ENCODE results near the gene FAM216A. TPM values are rescaled to one million over a fixed set of nuclear protein-coding genes. Genes with fewer than 3 reads are reported as not detected.
A peak's percentile ranks its signal among the peaks of the same experiment; 100 is the strongest.

Gene FAM216A
- total and polyA plus RNA-seq, 4 donors: 3.6 to 7.4 (median 4.7) TPM

DNA sequence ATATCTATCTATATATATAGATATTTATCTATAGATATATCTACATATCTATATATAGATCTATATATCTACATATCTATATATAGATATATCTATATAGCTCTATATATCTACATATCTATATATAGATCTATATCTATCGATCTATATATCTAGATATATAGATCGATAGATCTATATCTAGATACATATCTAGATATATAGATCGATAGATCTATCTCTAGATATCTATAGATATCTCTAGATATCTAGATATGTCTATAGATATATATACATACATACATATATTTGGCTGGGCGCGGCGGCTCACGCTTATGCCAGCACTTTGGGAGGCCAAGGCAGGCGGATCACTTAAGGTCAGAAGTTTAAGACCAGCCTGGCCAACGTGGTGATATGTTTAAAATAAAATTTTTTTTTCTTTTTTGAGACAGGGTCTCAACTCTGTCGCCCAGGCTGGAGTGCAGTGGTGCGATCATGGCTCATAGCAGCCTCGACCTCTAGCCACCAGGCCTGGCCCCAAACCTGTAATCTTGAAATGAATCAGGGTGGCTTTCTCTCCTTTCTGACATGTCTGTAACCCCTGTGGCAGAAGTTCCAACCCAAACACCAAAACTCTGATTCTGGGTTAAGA lies 36.6 kb upstream of the FAM216A start:
- TF ChIP-seq HNF4G (IDR thresholded peaks at IDR 0.05) (no peak), EGR1 (IDR thresholded peaks at IDR 0.05; ENCODE audit: low read depth in 2 of 2) (no peak), SP1 (IDR thresholded peaks at IDR 0.05) (no peak), FOXA2 (IDR thresholded peaks at IDR 0.05) (no peak), JUND (IDR thresholded peaks at IDR 0.05) (no peak), TAF1 (conservative IDR thresholded peaks at IDR 0.05) (no peak), RAD21 (IDR thresholded peaks at IDR 0.05) (no peak), FOXA1 (IDR thresholded peaks at IDR 0.05) (no peak), RXRA (IDR thresholded peaks at IDR 0.05) (no peak), GABPA (IDR thresholded peaks at IDR 0.05 in 1 of 2, conservative IDR thresholded peaks at IDR 0.05 in 1 of 2) (no peak)
- TF ChIP-seq, protein P1, sequence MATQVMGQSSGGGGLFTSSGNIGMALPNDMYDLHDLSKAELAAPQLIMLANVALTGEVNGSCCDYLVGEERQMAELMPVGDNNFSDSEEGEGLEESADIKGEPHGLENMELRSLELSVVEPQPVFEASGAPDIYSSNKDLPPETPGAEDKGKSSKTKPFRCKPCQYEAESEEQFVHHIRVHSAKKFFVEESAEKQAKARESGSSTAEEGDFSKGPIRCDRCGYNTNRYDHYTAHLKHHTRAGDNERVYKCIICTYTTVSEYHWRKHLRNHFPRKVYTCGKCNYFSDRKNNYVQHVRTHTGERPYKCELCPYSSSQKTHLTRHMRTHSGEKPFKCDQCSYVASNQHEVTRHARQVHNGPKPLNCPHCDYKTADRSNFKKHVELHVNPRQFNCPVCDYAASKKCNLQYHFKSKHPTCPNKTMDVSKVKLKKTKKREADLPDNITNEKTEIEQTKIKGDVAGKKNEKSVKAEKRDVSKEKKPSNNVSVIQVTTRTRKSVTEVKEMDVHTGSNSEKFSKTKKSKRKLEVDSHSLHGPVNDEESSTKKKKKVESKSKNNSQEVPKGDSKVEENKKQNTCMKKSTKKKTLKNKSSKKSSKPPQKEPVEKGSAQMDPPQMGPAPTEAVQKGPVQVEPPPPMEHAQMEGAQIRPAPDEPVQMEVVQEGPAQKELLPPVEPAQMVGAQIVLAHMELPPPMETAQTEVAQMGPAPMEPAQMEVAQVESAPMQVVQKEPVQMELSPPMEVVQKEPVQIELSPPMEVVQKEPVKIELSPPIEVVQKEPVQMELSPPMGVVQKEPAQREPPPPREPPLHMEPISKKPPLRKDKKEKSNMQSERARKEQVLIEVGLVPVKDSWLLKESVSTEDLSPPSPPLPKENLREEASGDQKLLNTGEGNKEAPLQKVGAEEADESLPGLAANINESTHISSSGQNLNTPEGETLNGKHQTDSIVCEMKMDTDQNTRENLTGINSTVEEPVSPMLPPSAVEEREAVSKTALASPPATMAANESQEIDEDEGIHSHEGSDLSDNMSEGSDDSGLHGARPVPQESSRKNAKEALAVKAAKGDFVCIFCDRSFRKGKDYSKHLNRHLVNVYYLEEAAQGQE (IDR thresholded peaks at IDR 0.05): no peak
- TF ChIP-seq, protein P2, sequence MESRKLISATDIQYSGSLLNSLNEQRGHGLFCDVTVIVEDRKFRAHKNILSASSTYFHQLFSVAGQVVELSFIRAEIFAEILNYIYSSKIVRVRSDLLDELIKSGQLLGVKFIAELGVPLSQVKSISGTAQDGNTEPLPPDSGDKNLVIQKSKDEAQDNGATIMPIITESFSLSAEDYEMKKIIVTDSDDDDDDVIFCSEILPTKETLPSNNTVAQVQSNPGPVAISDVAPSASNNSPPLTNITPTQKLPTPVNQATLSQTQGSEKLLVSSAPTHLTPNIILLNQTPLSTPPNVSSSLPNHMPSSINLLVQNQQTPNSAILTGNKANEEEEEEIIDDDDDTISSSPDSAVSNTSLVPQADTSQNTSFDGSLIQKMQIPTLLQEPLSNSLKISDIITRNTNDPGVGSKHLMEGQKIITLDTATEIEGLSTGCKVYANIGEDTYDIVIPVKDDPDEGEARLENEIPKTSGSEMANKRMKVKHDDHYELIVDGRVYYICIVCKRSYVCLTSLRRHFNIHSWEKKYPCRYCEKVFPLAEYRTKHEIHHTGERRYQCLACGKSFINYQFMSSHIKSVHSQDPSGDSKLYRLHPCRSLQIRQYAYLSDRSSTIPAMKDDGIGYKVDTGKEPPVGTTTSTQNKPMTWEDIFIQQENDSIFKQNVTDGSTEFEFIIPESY (IDR thresholded peaks at IDR 0.05): no peak
- TF ChIP-seq, protein P3, sequence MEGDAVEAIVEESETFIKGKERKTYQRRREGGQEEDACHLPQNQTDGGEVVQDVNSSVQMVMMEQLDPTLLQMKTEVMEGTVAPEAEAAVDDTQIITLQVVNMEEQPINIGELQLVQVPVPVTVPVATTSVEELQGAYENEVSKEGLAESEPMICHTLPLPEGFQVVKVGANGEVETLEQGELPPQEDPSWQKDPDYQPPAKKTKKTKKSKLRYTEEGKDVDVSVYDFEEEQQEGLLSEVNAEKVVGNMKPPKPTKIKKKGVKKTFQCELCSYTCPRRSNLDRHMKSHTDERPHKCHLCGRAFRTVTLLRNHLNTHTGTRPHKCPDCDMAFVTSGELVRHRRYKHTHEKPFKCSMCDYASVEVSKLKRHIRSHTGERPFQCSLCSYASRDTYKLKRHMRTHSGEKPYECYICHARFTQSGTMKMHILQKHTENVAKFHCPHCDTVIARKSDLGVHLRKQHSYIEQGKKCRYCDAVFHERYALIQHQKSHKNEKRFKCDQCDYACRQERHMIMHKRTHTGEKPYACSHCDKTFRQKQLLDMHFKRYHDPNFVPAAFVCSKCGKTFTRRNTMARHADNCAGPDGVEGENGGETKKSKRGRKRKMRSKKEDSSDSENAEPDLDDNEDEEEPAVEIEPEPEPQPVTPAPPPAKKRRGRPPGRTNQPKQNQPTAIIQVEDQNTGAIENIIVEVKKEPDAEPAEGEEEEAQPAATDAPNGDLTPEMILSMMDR (IDR thresholded peaks at IDR 0.05; ENCODE audit: low read depth, low read length, missing input control): no peak
- TF ChIP-seq, protein P4, sequence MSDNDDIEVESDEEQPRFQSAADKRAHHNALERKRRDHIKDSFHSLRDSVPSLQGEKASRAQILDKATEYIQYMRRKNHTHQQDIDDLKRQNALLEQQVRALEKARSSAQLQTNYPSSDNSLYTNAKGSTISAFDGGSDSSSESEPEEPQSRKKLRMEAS (IDR thresholded peaks at IDR 0.05): no peak
- Histone ChIP-seq H3K4me1 (ENCODE audit: control insufficient read depth in 4 of 4, insufficient read depth in 4 of 4, low read length in 3 of 4) (no peaks in the 10 kb centered on the region), H3K36me3 (ENCODE audit: control insufficient read depth in 4 of 4, insufficient read depth in 3 of 4, low read depth in 1 of 4, low read length in 3 of 4) (peaks cover 5 to 15% (median 12%) of the 10 kb centered on the region in 4 donors), H3K27ac (ENCODE audit: low read depth in 1 of 2, low read length in 2 of 2) (no peak overlapping the region), H3K9ac (ENCODE audit: low read depth in 1 of 2, low read length in 2 of 2) (no peak overlapping the region), H3K9me3 (ENCODE audit: control insufficient read depth in 4 of 4, low read length in 3 of 4) (no peaks in the 10 kb centered on the region), H3K4me3 (ENCODE audit: low read depth in 1 of 3, low read length in 3 of 3) (peak overlapping the region in 1 of 3 donors; percentile 50), H3K27me3 (ENCODE audit: control insufficient read depth in 4 of 4, insufficient read depth in 4 of 4, low read length in 3 of 4) (no peaks in the 10 kb centered on the region)
- whole genome bisulfite sequencing: 86% methylated on average over 12 of the region's 12 CpGs
- no peak for DNase-seq (ENCODE audit: low spot score)

DNA sequence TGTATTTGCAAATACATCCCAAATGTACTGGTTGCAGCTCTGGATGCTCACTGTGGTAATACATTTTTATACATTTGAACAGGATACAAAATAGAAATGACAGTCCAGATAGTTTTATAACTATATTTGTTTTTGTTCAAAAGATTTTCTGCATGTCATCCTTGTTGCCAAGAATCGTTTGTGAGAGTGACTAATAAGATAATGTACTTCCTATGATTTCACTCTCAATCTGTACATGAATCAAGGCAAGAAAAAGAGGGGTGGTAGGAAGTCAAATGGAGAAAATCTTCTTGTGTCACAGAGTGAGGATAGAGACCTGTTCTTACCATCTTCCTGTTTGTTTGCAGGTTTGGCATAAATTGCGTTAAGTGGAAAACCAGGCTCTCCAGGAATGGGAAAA lies 32.4 kb upstream of the FAM216A start:
- Histone ChIP-seq H3K9me3 (ENCODE audit: control insufficient read depth in 4 of 4, low read length in 3 of 4) (no peaks in the 10 kb centered on the region), H3K4me1 (ENCODE audit: control insufficient read depth in 4 of 4, insufficient read depth in 4 of 4, low read length in 3 of 4) (no peaks in the 10 kb centered on the region), H3K36me3 (ENCODE audit: control insufficient read depth in 4 of 4, insufficient read depth in 3 of 4, low read depth in 1 of 4, low read length in 3 of 4) (peaks cover 23 to 34% (median 27%) of the 10 kb centered on the region in 4 donors), H3K27ac (ENCODE audit: low read depth in 1 of 2, low read length in 2 of 2) (no peak overlapping the region), H3K4me3 (ENCODE audit: low read depth in 1 of 3, low read length in 3 of 3) (no peak overlapping the region), H3K9ac (ENCODE audit: low read depth in 1 of 2, low read length in 2 of 2) (no peak overlapping the region), H3K27me3 (ENCODE audit: control insufficient read depth in 4 of 4, insufficient read depth in 4 of 4, low read length in 3 of 4) (no peaks in the 10 kb centered on the region)
- no peak for DNase-seq (ENCODE audit: low spot score)
- WGBS: 71% methylated on average over 2 of the region's 2 CpGs
- TF ChIP-seq FOXA2 (IDR thresholded peaks at IDR 0.05) (no peak), EGR1 (IDR thresholded peaks at IDR 0.05; ENCODE audit: low read depth in 2 of 2) (no peak), GABPA (IDR thresholded peaks at IDR 0.05 in 1 of 2, conservative IDR thresholded peaks at IDR 0.05 in 1 of 2) (no peak), TAF1 (conservative IDR thresholded peaks at IDR 0.05) (no peak), RXRA (IDR thresholded peaks at IDR 0.05) (no peak), HNF4G (IDR thresholded peaks at IDR 0.05) (no peak), NR2F2 (IDR thresholded peaks at IDR 0.05) (no peak)
- TF ChIP-seq, protein P3 (IDR thresholded peaks at IDR 0.05; ENCODE audit: low read depth, low read length, missing input control): no peak
- TF ChIP-seq, protein P1 (IDR thresholded peaks at IDR 0.05): no peak
- TF ChIP-seq, protein P4 (IDR thresholded peaks at IDR 0.05): no peak
